Lower leg skin (tissue), 3 donors: ENCODE data around the gene TUFM.

Experiments
- CTCF ChIP-seq, 3 donors: fragments of 450-650 bp; IDR thresholded peaks; one replicate each; pipeline ENCODE4 v1.5.1; 2016; ENCODE audit warnings: antibody characterized with exemption in 3 of 3, mild to moderate bottlenecking in 3 of 3, moderate library complexity in 2 of 3
- POLR2A ChIP-seq, 2 donors: fragments of 450-650 bp; IDR thresholded peaks; one replicate each; pipeline ENCODE4 v1.6.1; 2016 to 2017; ENCODE audit warnings: antibody characterized with exemption in 2 of 2, mild to moderate bottlenecking in 1 of 2, moderate library complexity in 1 of 2

- TF ChIP-seq CTCF (IDR thresholded peaks at IDR 0.05) (no peak), POLR2A (IDR thresholded peaks at IDR 0.05) (no peak)
These were observed 47.1 kb upstream of the TUFM start for GRCh38 chr16:28893291-28893690.
